Measurements from ENCODE around the gene ERC2.

ERC2 gene

GRCh38 chr3:55491296-55491816 lies 976.9 kb downstream of the ERC2 start:
- Histone ChIP-seq H3K27me3 (ENCODE audit: insufficient read depth, low read length, poor library complexity, severe bottlenecking) (peaks cover 12% of the 10 kb centered on the region), H4K20me1 (ENCODE audit: insufficient read depth, low read length, poor library complexity, severe bottlenecking) (no peaks in the 10 kb centered on the region), H3K4me1 (ENCODE audit: insufficient read depth, low read length, poor library complexity, severe bottlenecking) (peaks cover 36% of the 10 kb centered on the region), H3F3A (ENCODE audit: low read depth) (0 out of 2 replicates have a peak, but pooled peaks cover 3% of the 10 kb centered on the region), H2AFZ (ENCODE audit: low read length) (no peak overlapping the region), H3K4me2 (ENCODE audit: low read depth, low read length, poor library complexity, severe bottlenecking) (peak overlapping the region; percentile 69), H3K79me2 (ENCODE audit: insufficient read depth, low read length) (peaks cover 24% of the 10 kb centered on the region), H3K36me3 (ENCODE audit: insufficient read depth, low read length) (no peaks in the 10 kb centered on the region), H3K4me3 (ENCODE audit: low read length, poor library complexity, severe bottlenecking) (no peak overlapping the region), H3K9ac (ENCODE audit: low read depth, low read length, poor library complexity, severe bottlenecking) (no peak overlapping the region), H3K9me2 (replicated peaks; ENCODE audit: low read depth, low read length) (no peaks in the 10 kb centered on the region), H3K9me3 (ENCODE audit: insufficient read depth, low read depth, low read length) (no peaks in the 10 kb centered on the region)
- no peak for TF ChIP-seq EZH2phosphoT487 (IDR thresholded peaks at IDR 0.05; ENCODE audit: borderline replicate concordance)
- TF ChIP-seq, protein P1, sequence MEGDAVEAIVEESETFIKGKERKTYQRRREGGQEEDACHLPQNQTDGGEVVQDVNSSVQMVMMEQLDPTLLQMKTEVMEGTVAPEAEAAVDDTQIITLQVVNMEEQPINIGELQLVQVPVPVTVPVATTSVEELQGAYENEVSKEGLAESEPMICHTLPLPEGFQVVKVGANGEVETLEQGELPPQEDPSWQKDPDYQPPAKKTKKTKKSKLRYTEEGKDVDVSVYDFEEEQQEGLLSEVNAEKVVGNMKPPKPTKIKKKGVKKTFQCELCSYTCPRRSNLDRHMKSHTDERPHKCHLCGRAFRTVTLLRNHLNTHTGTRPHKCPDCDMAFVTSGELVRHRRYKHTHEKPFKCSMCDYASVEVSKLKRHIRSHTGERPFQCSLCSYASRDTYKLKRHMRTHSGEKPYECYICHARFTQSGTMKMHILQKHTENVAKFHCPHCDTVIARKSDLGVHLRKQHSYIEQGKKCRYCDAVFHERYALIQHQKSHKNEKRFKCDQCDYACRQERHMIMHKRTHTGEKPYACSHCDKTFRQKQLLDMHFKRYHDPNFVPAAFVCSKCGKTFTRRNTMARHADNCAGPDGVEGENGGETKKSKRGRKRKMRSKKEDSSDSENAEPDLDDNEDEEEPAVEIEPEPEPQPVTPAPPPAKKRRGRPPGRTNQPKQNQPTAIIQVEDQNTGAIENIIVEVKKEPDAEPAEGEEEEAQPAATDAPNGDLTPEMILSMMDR (conservative IDR thresholded peaks at IDR 0.05; ENCODE audit: low read length), result no peak

GRCh38 chr3:55490276-55490913 lies 977.9 kb downstream of the ERC2 start:
- H3K4me2 ChIP-seq (ENCODE audit: low read depth, low read length, poor library complexity, severe bottlenecking), result peak overlapping the region; percentile 69
- H3K4me3 ChIP-seq (ENCODE audit: low read length, poor library complexity, severe bottlenecking), result peak overlapping the region; percentile 78
- H3K27me3 ChIP-seq (ENCODE audit: insufficient read depth, low read length, poor library complexity, severe bottlenecking), result peaks cover 16% of the 10 kb centered on the region

GRCh38 chr3:55489798-55490132 lies 978.5 kb downstream of the ERC2 start:
- Histone ChIP-seq H3K4me1 (ENCODE audit: insufficient read depth, low read length, poor library complexity, severe bottlenecking) (peaks cover 36% of the 10 kb centered on the region), H3K36me3 (ENCODE audit: insufficient read depth, low read length) (no peaks in the 10 kb centered on the region), H4K20me1 (ENCODE audit: insufficient read depth, low read length, poor library complexity, severe bottlenecking) (no peaks in the 10 kb centered on the region), H3K9ac (ENCODE audit: low read depth, low read length, poor library complexity, severe bottlenecking) (peak overlapping the region; percentile 69), H3F3A (ENCODE audit: low read depth) (0 out of 2 replicates have a peak, but pooled peaks cover 3% of the 10 kb centered on the region), H3K79me2 (ENCODE audit: insufficient read depth, low read length) (peaks cover 36% of the 10 kb centered on the region), H3K27me3 (ENCODE audit: insufficient read depth, low read length, poor library complexity, severe bottlenecking) (peaks cover 16% of the 10 kb centered on the region), H3K4me3 (ENCODE audit: low read length, poor library complexity, severe bottlenecking) (peak overlapping the region; percentile 78), H3K4me2 (ENCODE audit: low read depth, low read length, poor library complexity, severe bottlenecking) (peak overlapping the region; percentile 69), H2AFZ (ENCODE audit: low read length) (no peak overlapping the region), H3K9me3 (ENCODE audit: insufficient read depth, low read depth, low read length) (no peaks in the 10 kb centered on the region), H3K9me2 (replicated peaks; ENCODE audit: low read depth, low read length) (no peaks in the 10 kb centered on the region)
- TF ChIP-seq, protein P1 (conservative IDR thresholded peaks at IDR 0.05; ENCODE audit: low read length), result no peak
- TF ChIP-seq EZH2phosphoT487 (IDR thresholded peaks at IDR 0.05; ENCODE audit: borderline replicate concordance), result no peak

More at GRCh38 chr3:55490276-55490913, 977.9 kb downstream of the ERC2 start:
- H4K20me1 ChIP-seq (ENCODE audit: insufficient read depth, low read length, poor library complexity, severe bottlenecking), result no peaks in the 10 kb centered on the region
- no peak overlapping the region for H2AFZ ChIP-seq (ENCODE audit: low read length)
- H3K9me2 ChIP-seq (replicated peaks; ENCODE audit: low read depth, low read length), result no peaks in the 10 kb centered on the region
- H3K9ac ChIP-seq (ENCODE audit: low read depth, low read length, poor library complexity, severe bottlenecking), result no peak overlapping the region
- no peaks in the 10 kb centered on the region for H3K9me3 ChIP-seq (ENCODE audit: insufficient read depth, low read depth, low read length)
- H3K4me1 ChIP-seq (ENCODE audit: insufficient read depth, low read length, poor library complexity, severe bottlenecking), result peaks cover 36% of the 10 kb centered on the region
- H3K79me2 ChIP-seq (ENCODE audit: insufficient read depth, low read length), result peaks cover 33% of the 10 kb centered on the region
- H3K36me3 ChIP-seq (ENCODE audit: insufficient read depth, low read length), result no peaks in the 10 kb centered on the region
- H3F3A ChIP-seq (ENCODE audit: low read depth), result 0 out of 2 replicates have a peak, but pooled peaks cover 3% of the 10 kb centered on the region
- TF ChIP-seq EZH2phosphoT487 (IDR thresholded peaks at IDR 0.05; ENCODE audit: borderline replicate concordance), result no peak
- TF ChIP-seq, protein P1 (conservative IDR thresholded peaks at IDR 0.05; ENCODE audit: low read length), result no peak
